Measurements from ENCODE around the gene FSTL4.

FSTL4 gene

DNA sequence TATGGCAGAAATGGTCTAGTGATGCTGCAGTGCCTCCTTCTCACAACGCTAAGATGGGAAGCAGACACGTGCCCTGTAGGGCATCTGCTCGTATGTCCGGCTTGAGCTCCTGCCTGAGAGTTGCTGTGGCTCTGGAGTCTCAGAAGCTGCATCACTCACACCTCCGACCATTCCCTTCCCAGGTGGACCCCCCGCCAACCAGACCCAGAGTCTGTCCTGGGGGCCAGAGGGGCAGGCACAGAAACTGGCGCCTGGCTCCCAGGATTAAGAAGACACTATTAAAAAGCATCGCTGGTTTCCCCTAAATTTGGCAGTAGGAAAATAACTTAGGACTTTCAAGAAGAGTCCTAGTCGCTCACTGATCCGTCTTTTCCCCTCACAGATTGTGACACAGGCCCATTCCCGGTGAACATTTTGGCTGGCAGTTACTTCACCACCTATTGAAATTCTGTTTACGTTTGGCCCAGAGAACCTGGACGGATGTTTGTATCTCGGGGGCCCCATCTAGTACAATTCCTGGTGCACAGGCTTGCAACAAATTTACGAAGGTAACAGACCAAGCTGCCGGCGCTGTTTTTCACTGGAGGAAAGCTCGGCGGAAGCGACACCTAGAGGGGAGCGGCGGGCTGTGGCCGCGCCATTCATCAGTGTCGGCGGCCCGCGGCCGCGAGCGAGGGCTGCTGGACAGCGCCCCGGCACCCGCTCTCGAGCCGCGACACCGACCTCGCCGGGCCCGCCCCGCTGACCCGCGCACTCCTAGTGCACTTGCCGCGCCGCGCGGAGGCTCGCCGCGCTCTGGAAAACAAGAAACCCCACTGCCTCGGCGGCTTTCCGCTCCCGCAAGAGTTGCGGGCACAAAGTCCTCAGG is 1.6 kb downstream of the FSTL4 start:
- peak; percentile 42 for DNase-seq

DNA sequence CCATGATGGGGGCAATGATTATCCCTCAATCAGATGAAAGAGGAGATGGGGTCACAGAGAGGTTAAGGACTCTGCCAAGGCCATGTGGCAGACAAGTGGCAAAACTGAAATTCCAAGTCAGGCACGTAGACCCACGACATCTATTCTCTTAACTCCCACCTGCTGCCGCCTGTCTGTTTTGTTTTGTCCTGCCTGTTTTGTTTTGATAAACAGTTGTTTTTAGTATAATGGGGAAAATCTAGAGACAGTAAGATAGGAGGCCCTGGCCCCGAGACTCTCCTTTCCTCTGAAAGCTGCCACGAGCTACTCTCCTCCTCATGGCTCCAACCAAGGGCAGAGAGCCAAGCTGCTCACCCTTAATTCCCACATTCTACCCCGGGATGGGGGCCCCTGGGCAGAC is 4.9 kb downstream of the FSTL4 start:
- DNase-seq, result no peak

DNA sequence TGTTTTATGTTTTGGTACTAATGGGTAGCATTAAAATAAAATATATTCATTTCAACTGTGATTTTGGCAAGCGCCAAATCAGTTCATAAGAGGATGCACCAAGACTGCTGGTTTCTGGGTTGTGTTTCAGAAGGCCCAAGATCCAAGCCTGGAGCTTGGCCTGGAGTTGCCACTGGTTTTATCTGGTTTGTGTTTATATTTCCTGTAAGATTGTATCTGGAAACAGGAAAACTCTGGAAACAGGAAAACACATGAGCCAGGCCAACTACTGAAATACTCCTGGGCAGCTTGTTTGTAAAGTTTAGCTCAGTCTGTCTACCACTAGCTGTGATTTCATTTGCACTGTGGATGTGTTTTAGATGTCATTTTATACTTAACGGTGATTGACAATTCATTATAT is 5.5 kb downstream of the FSTL4 start:
- DNase-seq, result no peak

DNA sequence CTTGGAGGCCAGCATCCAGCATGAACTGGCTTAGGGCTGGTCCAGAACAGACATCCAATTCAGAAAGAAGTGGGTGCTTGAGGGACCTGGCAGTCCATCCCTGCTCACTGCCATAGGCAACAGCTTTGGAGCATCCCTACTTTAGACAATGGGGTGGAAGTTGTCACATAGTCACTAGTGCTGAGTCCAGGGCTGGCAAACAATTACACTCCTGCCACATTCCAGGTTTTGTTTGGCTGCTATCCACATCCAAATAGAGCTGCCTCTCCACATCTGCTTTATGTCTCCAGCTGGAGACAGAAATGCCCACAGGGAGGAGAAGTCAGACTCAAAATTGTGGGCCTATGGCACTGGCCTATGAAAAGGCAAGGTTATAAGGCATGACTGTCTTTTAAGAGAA is 7.0 kb downstream of the FSTL4 start:
- no peak for DNase-seq

DNA sequence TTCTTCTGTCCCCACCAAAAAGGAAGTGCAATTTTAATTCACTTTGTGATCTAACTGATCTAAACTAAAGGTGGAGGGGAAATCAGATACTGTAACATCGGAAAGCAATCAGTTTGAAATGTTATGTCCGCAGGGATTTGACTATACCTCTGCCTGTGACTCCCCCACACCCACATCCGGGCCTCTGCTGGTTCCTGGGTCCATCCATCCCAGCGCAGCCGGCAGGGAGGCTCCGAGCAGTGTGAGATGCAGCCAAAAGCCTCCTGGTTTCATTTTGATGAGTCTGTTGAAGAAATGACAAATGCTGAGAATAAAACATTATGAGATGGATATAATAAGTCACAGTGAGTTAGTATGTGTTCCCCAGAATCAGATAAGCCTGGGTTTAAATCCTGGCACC is 8.6 kb downstream of the FSTL4 start:
- no peak for DNase-seq

DNA sequence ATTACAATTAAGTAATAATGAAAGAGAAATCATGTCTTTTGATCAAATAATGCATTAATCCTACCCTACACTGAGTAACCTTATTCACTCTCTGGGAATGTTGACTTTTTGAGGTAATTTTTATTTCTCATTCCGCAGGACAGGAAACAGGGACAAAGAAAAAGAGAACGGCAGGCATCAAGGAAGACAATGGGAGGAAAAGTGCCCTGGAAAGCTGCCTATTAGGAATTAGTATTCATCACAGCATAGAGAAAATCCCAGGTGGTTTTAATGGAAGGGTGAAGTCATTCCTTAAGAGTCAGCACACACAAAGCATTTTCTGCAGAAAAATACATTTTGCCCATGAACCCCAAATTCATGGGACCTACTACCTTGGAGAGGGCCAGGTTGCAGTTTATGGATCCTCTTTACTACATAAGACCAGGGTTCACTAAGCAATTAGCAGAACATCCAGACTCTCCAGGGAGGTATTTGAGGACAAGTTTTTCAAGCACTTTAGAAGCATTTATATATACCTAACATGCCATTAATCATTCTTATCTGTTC is 9.4 kb downstream of the FSTL4 start:
- DNase-seq, result no peak

DNA sequence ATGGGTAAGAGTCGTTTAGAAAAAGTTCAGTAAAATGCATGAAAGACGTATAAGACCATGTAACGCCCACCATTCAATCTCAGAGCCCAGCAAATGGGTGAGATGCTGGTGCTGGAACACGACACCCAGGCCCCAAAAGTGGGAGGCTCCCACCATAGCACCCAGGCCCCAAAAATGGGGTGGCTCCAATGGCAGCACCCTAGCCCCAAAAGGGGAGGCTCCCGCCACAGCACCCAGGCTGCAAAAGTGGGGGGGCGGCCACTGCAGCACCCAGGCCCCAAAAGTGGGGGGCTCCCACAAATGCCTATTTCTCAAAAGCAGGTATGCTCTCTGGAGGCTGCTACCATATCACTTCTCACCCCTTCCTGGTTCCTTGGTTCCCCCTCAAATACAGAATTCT is 12.7 kb downstream of the FSTL4 start:
- DNase-seq, result no peak

DNA sequence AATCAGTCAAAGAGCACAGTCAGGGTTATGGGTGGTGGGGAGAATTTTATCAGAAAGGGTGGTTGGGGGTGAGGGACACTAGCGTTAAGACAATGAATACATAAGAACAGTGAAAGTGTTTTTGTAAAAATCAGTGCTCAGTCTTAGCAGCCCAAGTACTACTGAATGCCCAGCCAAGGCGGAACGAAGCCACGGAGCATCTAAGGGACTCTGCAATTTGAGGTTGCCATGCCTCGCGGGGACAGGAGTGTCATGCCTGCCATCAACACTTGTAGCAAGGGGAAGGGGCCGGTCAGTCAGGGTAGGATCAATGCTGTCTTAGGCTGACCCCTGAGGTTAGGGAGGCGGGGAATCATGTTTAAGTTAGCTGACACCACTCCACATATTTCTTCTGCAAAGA is 13.3 kb downstream of the FSTL4 start:
- no peak for DNase-seq

DNA sequence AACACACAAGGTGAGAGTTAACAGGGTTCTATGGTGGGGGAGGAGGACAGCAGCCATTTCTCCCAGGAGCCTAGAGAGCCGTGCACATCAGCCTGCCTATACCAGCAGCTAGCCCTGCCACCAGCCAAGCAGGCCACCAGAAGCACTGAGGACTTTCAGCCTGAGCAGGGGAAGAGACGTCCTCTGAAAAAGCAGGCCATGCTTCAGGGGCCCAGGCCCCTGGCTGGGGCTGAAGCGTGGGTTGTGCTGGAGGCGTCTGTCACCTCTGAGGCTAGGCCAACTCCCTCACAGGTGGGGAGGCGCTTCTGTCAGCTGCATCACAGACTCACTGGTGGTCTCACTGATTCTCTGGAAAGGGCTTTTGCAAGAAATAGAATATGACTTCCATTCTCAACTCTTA is 16.3 kb downstream of the FSTL4 start:
- DNase-seq, result no peak

DNA sequence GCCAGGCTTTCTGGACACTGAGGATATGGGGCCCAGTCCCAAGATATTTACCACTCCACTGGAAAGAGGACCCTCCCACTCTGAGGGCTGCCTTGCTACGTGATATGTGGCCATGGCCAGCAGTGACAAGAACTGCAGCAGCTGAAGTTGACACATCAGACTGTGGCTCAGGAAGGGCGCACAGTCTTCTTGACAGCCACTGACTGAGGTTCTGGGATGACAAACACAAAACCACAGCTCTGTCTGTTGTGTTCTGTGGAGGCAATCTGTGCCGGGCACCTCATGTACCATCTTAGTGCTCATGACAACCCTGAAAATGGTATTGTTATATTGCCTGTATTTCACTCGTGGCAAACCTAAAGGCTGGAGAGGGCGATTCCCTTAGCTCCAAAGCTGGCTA is 16.9 kb downstream of the FSTL4 start:
- no peak for DNase-seq

DNA sequence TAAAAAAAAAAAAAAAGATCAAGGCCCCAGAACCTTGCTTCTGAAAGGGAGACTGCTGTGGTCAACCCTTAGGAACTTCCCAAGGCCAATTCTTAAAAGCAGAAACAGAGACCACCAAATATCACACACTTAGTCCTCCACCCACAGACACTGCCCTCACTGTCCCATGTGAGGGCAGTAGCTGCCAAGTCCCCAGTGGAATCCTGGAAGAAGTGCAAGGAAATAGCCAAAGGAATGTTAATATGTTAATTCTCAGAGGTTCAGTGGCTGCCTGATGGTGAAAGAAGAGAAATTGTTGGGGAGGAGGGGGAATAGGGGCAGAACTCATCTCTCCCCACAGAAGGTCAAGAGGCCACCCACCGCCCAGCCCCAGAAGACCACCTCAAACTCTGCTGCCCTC is 23.1 kb downstream of the FSTL4 start:
- no peak for DNase-seq

DNA sequence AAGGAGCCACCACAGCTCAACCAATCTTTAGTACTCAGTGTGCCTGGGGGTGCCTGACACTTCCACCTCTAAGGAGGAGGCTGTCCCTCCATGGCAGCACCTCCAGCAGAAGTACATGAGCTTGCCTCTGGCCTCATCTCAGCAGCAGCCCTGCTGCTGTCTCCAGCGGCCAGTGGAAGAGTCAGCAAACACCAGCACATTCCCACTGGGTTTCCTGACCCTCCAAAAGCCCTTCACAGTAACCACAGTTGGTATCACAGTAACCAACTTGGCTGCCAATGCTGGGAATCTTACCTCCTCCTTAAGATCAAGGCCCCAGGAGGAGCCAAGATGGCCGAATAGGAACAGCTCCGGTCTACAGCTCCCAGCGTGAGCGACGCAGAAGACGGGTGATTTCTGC is 29.4 kb downstream of the FSTL4 start:
- DNase-seq, result no peak

DNA sequence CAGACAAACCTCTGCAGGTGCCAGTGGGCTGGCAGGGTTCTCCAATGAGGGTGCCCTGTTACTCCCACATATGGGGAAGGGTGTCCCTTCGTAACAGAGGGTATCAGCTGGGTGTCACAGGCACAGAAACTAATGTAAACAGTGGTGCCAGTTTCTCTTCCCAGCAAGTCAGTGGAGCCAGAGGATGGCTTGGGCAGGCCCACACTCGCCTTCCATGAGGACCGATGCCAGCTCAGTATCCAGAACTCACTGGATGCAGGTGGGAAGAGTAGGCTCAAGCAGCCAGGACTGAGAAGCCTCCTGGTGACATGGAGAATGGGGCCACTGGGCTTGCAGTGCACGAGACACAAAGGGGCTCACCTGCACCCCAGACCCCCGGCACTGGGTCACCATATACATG is 30.4 kb downstream of the FSTL4 start:
- DNase-seq, result no peak

DNA sequence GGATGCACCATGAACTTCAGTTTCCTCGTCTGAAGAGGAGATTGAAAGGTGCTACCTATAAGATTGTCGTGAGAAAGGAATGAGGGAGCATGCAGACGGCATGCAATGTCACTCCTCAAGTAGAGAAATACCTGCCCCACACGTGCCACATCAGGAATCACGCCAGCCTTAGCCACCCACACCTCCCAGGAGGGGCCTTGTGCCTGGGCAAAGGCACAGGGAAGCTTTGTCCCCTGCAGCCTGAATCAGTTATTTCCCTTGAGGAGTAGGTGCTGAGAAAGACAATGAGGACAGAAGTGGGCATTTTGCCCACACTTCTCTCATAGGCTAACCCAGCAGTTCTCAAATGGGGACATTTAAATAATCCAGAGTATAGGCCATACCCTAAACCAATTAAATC is 31.0 kb downstream of the FSTL4 start:
- DNase-seq, result no peak

DNA sequence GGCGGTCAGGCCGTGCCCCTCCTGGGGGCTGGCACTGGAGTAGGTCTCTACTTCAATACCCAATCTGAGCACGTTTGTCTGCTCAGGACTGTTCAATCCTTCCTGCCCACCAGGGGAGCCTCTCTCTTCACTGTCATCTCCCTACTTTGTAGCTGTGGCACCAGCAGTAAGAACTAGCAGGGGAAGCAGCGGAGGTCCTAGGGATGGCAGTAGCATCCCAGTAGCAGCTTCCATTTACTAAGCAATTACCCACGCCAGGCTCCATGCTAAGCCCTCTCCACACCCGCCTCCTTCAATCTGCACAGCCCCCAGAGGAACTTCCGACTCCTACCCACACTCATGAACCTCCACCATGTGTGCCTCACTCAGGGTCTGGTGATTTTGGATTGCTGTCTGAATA is 31.7 kb downstream of the FSTL4 start:
- DNase-seq, result no peak

DNA sequence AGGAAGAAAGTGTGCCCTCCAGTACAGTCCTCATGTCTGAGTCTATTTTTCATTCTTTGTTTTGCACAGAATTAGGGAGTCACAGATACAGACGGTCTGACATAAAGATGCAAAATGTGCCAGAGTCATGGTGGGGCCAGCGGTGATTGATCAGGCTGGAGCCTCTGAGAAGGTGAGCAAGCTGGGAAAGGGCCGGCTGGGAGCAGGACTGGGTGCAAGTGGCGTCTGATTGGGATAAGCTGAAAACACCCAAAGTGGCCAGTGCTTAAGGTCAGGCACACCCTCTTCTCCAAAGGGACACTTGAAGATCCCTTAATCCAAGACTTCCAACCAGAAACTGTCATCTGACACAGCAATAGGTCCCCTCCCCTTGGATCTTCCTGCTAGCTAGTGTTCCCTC is 32.6 kb downstream of the FSTL4 start:
- DNase-seq, result no peak

DNA sequence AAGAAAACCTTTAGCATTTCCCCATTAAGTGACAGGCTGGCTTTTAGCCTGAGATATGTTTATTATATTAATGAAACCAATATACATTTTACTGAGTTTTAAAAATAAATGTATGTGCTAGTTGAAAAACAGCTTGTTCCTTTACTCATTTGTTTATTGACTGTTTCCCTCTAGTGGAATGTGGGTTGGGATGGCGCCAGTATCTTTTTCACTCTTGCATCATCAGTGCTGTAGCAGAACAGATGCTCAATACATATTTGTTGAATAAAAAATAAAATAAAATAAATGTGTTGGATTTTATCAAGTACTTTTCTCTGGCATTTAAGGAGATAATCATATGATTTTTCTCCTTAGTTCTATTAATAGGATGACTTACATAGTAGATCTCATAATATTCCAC is 43.0 kb downstream of the FSTL4 start:
- DNase-seq, result no peak

DNA sequence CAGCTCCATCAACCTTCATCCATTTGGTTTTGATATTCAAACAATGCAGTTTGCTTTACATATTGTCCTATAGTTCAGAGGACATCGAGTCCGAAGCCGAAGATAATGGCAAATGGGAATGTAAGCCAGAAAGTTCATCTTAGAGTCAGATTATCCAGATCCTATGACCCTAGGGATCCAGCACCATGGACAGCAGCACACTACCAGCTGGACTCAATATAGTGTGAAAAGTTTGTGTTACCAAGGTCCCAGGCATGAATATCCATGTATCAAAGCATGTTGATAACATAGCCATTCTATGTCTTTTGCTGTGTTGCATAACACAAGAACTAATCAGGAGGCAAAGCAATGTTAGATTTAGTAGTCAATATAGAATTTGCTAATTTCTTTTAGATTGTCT is 46.3 kb downstream of the FSTL4 start:
- DNase-seq, result no peak

DNA sequence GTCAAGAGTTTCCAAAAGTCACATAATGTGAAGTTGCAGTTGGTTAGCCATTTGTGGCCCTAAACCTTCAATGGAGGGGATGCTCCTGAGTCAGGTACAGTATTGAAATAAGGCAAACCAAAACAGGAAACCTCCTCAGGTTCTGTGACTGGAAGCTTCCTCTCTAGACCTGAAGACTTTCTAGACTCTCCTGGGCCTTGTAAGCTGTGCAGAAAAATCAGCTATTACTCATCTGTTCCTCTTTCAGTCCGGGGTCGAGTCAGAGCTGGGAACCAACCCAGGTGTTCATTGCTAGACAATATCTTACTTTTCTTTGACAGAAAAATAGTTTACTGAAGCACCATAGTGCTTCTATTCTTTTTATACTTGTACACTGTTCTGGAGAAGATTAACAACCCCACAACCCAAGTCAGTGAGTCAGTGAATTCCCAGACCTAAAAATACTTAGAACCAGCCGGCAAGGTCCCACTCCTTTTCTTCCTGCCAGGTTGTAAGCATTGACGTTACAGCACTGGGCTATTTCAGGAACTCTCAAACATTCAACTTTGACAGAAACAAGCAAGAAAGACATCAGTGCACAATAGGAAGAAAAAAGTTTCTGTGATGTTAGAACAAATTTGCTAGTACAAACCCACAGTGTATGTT is 47.3 kb downstream of the FSTL4 start:
- DNase-seq, result no peak

DNA sequence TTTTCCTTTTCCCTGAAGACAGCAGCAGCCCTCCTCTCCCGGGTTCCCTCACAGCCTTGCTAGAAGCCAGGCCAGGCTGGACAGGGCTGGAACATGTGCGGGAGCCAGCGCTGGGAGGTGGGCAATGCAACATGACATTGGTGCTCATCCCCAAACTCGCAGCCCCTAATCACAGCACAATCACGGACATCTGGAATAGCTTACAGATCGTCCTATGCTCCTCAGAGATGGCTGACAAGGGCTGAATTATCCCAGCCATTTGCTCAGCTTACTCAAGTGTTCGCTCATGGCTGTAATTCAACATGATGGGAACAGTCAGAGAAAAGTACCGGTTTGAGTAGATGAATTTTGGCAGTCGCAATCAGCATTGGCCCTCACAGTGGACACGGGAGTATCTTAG is 49.8 kb downstream of the FSTL4 start:
- no peak for DNase-seq

DNA sequence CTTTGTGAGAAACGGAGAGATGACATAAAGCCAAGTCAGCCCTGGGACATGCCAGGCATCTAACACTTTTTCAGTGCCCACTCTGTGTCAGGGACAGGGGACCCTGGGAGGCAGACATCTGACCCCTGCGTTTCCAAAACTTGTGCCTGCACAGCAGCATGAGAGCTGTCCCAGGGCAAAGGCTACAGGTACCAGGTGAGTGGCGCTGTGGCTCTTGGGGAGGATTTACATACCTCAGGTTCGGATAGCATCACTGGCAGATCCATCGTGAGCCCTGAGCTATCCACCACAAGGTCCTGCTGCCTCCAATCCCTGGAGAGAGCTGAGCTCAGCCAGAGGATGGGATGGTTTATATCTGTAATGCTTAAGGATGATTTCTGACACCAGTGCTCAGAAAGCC is 52.4 kb downstream of the FSTL4 start:
- DNase-seq, result no peak

DNA sequence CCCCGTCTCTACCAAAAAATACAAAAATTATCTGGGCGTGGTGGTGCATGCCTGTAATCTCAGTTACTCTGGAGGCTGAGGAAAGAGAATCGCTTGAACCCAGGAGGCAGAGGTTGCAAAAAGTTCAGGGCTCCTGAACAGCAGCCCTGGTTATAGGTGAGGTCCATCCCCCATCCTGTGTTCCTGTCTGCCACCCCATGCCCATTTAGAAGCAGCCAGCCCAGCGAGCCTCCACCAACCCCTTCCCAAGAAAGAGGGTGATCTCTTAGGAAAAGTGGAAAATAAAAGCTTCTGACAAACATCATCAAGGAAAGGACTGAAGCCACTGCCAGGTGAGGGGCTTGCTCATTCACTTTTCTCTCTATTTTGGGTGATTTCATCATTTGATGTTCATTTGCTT is 55.8 kb downstream of the FSTL4 start:
- DNase-seq, result no peak

DNA sequence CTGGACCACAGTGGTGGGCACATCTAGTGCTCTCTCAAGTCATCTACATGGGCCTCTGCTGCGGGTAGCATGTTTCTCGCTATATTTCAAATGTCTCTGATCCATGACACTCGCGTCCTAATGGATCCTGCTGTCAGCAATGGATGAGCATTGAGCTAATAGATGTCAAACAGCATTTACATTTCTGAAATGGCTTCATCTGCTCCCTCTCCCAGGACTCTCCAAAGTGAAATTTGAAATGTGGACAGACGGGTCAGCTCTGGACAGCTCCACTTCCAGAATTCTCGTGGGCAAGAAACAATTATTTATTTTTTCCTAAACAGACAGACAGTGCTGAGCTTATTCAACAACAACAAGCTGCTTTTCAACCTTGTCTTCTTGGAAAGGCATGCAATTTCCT is 58.1 kb downstream of the FSTL4 start:
- DNase-seq, result no peak

DNA sequence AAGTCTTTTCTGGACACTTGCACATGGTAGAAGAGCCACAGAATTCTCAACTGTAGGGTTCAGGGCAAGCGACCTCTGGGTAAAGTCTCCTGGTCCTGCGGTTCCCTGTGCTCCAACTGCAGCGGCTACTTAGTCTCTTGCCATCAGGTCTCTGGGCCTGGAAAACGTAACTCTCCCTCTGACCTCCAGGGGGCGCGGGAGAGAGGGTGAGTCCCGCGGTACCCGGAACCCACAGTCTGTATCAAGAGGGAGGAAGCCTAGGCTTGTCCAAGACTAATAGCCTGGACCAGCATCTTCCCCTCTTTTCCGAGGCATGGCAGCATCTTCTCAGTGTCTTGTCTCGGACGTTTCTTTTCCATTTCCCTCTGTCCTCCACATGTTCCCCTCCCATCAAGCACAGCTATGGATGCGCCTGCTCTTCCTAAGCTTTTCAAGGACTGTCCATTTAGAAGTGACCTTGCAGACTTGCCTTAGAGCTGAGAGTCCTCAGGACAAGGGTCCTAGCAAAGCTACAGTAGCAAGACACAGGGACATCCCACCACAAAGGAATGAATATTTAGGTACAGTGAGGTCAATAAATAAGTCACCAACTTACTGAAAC is 59.3 kb downstream of the FSTL4 start:
- peak; percentile 68 for DNase-seq

All from activated CD4-positive, CD25-positive, alpha-beta regulatory T cell treated with anti-CD3 and anti-CD28 coated beads, Interleukin-2, amount 50 U/mL, for 72 hours (primary cell).